SH-SY5Y (cell line): Measurements from ENCODE around the gene ZBTB40.

Experiments
- GATA2 ChIP-seq: IDR thresholded peaks from 2 replicates; pipeline ENCODE4 v1.6.1; 2011; ENCODE audit warnings: mild to moderate bottlenecking, low read depth, low read length
- GATA3 ChIP-seq: IDR thresholded peaks from 2 replicates; pipeline ENCODE4 v1.6.1; 2011; ENCODE audit warnings: low read depth, mild to moderate bottlenecking, low read length, moderate library complexity

- TF ChIP-seq GATA2: no peak
- no peak for TF ChIP-seq GATA3
Measured at GRCh38 chr1:22465671-22466070, 14.0 kb downstream of the ZBTB40 start.
